ENCODE results near the gene RPL36AL.
"Not testable (repeated sequence)": the region's sequence is repeated elsewhere in the genome, so short reads cannot be mapped to it uniquely, and the experiment has no call there.

The RPL36AL gene

DNA sequence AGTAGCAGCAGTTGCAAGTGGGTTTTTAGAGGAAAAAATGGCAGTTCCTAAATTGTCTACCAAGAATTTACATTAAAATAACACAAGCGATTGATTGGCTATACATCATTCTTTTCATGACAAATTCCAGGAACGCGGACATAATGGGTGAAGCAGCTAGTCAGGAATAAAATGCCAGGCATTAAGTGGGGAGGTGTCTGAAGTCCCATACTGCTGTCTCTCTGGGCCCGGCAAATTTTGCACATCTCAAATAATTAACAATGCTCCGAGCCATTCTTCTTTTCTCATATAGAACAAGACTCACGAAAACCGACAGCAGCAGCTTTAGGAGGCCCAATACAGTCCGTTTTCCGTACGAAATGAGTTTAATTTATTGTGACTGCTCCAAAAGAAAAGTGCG, 696 bp downstream of the RPL36AL start:
- no peak for DNase-seq (ENCODE audit: low spot score)
- FAIRE-seq, result no peak

DNA sequence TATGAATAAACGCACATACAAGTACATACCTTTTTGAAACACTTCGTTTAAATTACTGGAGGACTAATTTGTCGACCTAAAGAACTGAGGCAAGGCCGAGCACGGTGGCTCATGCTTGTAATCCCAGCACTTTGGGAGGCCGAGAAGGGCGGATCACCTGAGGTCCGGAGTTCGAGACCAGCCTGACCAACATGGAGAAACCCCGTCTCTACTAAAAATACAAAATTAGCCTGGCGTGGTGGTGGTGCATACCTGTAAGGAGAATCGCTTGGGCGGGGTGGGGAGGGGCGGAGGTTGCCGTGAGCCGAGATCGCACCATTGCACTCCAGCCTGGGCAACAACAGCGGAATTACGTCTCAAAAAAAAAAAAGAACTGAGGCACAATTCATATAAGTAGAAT, 1.2 kb downstream of the RPL36AL start:
- not testable (repeated sequence) for DNase-seq (ENCODE audit: low spot score); FAIRE-seq

DNA sequence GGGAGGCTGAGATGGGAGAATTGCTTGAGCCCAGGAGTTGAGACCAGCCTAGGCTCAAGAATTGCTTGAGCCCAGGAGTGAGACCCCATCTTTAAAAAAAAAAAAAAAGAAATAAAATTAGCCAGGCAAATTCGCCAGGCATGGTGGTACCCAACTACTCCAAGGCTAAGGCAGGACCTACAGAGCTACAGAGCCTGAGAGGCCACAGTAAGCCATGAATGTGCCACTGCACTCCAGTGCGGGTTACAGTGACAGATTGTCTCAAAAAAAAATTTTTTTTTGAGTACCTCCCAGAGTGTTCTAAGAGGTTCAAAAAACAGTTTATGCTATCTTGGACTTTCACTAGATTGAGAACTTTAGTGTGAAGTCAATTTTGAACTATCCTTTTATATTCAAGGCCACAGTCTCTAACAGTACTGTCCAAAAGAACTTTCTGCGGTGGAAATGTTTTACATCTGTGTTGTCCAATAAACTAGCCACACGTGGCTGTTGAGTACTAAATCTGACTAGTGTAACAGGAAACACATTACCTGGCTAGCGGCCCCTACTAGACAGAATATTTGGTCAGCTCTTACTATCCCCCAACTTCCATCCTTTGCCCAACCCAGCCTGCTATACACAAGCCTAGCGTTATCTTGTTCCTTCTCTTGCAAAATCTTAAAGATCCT, 2.4 kb downstream of the RPL36AL start:
- FAIRE-seq, result no peak
- DNase-seq (ENCODE audit: low spot score), result no peak

DNA sequence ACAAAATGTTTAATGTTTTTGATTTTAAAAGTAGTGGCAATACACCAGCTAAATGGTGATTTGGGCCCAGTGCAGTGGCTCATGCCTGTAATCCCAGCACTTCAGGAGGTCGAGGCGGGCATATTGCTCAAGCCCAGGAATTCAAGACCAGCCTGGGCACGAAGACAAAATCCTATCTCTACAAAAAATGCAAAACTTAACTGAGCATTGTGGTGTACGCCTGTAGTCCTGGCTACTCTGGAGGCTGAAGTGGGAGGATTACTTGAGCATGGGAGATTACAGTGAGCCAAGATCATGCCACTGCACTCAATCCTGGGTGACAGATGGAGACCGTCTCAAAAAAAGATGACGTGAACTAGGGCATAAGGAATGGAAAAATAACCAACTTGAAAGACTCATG, 4.7 kb downstream of the RPL36AL start:
- no peak for DNase-seq (ENCODE audit: low spot score)
- FAIRE-seq, result no peak

DNA sequence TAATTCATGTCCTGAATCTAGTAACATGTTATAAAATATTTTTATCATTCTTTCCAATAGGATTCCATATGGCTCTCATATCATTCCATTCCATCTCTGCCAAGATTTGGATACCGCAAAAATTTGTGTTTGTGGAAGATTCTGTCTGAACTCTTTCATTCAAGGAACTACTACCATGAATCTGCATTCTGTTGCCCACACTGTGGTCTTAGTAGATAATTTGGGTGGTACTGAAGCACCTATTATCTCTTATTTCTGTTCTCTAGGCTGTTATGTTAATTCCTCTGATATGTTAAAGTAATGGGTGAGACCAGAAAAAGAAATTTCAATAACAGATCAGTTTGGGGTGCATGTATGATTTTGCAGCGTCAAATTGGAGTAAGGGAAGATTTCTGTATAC, 6.2 kb downstream of the RPL36AL start:
- DNase-seq (ENCODE audit: low spot score), result no peak
- FAIRE-seq, result no peak

DNA sequence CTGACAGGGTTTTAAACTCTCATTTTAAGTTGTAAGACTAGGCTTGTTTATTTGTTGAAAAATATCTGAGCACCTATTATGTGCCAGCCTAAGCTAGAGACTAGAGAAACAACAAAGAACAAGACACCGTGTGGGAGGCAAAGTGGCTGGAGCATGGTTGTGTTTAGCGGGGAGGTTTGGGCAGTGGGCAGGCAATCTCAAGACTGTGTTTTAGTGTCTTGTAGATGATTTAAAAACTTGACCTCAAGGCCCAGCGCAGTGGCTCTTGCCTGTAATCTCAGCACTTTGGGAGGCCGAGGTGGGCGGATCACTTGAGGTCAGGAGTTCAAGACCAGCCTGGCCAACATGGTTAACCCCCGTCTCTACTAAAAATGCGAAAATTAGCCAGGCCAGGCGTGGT, 7.8 kb downstream of the RPL36AL start:
- DNase-seq (ENCODE audit: low spot score), result no peak
- no peak for FAIRE-seq

DNA sequence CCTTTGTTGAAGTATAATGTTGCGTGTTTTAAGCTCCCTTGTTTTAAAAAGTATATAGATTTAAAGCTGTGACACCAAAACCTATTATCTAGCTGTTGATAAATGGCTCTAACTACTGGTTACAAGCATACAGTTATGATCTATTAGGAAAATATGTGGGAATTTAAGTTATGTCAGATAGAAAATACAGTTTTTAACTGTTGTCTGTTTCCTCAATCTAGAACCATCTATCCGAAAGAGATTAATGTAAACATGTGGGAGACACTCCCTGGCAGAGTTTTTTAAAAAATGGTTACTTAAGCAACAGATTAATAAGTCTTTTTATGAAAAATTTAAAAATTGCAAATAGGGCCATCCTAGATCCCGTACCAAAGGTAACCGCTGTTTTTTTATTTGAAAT, 8.2 kb downstream of the RPL36AL start:
- DNase-seq (ENCODE audit: low spot score) (no peak), FAIRE-seq (no peak)

DNA sequence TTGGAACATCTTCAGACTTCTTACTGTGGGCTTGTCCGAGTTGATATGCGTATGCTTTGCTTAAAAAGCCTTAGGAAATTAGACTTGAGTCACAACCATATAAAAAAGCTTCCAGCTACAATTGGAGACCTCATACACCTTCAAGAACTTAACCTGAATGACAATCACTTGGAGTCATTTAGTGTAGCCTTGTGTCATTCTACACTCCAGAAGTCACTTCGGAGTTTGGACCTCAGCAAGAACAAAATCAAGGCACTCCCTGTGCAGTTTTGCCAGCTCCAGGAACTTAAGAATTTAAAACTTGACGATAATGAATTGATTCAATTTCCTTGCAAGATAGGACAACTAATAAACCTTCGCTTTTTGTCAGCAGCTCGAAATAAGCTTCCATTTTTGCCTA, 12.8 kb downstream of the RPL36AL start:
- DNase-seq (ENCODE audit: low spot score), result no peak
- FAIRE-seq, result no peak

DNA sequence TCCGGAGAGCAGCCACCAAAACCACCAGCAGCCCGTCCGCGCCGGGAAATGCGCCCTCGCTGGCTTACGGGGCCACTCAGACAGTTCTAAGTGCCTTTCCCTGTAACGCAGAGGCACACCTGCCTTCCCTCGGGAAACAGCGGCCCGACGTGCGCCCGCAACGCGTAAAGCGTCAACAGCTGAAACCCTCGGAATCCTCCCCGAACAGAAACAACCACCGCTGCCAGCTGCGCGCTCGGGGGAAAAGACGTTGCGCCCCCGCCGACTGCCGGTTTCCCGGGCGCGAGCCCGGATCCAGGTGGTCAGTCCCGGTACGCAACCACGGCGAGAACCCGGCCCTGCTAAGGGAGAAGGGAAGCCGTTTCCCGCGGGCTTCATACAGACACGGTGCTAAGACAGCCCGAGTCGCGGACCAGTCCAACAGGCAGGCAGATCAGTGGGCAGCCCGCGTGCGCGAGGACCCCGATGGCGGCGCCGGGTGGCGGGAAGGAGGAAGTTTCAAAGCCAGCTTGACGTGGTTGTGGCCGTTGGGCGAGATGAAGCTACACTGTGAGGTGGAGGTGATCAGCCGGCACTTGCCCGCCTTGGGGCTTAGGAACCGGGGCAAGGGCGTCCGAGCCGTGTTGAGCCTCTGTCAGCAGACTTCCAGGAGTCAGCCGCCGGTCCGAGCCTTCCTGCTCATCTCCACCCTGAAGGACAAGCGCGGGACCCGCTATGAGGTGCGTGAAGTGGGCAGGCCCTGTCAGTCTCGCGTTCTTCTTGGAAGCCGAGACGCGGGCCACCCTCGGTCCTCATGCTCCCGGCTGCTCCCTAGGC, 21.7 kb downstream of the RPL36AL start, which contains the start of gene LRR1:
LRR1 (plus strand) TSS at position 456 of the 816 bp plus-strand sequence; CDS start at position 537, 81 bp downstream.
- FAIRE-seq, result peak; percentile 87
- peak; percentile 93 for DNase-seq (ENCODE audit: low spot score)

DNA sequence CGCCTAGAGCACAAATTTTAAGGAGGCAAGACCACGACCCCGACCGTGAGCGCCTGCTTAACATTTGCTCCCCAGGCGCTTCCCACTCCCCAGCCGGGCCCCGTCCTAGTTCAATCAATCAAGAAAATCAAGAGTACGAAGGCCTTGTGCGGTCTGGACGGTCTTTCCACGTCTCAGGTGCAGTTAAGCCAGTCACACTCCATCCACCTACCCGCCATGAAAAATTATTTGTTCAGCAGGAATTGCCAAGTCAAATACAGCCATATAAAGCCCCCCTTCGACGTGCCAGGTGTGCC, 22.3 kb downstream of the RPL36AL start:
- no peak for DNase-seq (ENCODE audit: low spot score)
- FAIRE-seq, result no peak

DNA sequence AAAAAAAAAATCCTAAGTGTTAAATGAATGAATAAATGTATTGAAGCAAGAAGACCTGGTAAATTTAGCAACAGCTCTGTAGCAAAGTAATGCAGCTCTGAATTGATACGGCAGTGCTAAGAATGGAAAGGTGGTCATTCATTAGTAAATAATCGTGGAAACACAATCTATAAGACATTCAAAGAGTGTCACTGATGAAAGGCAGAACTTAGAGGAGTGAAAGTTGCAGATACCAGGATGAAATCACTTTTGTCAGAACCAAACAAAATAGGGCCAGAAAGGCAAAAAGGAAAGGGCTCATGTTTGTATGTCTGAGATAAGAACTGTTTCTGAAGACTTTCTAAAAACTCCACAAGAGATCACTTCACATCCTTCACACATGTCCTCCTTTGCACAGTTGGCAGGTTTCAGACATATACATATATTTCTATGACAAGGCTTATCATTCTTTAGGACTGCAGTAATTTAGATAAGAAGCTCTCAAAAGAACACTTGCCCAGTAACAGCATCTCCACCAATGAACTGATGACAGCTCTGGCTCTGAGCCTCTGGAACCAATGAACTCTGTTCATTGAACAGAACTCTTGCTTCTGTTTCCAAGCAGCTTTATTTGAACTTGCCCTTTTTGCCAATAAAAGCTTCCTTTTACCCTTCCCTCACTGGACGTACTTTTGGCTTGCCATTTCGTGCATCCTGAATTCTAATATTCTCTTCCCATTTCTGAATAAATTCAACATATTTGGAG, 25.9 kb downstream of the RPL36AL start:
- FAIRE-seq (no peak), DNase-seq (ENCODE audit: low spot score) (no peak)

DNA sequence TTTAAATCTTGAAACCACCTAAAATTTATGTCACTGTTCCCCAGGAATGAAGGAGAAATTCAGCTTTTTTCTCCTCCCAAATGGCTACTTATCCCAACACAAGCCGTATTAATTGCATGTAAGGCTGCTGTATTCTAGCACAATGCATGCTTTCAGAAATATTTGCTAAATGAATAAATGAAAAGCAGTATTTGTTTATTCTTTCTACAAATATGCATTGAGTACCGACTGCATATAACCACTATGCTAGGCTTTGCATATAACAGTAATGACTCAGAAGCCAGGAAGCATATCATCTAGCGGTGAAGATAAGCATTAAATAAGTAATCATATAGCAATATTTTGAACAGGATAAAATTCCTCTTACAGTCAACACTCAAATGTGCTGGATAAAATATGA, 27.4 kb downstream of the RPL36AL start:
- FAIRE-seq (no peak), DNase-seq (ENCODE audit: low spot score) (no peak)

DNA sequence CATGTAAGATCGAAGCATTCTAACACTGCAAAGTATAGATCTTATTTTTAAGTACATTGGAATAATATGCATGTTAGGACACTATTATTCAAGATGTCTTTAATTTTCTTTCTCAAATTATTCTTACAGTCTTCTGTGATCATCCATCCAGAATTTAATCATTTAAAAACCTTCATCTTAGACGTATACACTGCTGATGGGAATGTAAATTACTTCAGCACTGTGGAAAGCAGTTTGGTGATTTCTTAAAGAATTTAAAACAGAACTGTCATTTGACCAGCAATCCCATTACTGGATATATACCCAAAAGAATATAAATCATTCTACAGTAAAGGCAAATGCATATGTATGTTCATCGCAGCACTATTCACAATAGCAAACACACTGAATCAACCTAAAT, 31.0 kb downstream of the RPL36AL start:
- FAIRE-seq (no peak), DNase-seq (ENCODE audit: low spot score) (no peak)

DNA sequence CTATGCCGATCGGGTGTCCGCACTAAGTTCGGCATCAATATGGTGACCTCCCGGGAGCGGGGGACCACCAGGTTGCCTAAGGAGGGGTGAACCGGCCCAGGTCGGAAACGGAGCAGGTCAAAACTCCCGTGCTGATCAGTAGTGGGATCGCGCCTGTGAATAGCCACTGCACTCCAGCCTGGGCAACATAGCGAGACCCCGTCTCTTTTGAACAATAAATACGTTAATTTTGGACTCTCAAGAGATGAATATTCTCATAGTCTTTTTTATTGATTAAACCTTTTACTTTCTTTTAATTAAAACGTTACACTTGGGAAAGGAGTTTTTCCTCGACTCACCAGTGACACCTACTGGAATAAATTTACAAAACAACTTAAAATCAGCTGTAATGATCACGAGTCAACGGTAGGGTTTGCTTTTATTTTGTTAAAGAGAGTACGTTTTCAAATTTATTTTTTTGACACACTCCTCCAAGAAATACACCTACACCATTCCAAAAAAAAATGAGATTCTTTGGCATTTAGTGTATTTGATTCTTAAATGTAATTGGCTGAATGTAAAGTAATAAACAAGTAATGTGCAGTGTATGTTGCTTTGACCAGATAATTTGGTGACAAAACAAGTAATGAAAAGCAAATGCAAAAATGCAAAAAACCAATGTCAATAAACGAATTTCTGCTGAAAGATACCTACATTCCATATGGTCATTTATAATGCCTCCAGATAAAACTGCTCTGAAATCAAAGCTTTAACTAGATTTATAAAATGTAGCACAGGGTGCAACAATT, 33.6 kb downstream of the RPL36AL start:
- peak; percentile 70 for DNase-seq (ENCODE audit: low spot score)
- no peak for FAIRE-seq

DNA sequence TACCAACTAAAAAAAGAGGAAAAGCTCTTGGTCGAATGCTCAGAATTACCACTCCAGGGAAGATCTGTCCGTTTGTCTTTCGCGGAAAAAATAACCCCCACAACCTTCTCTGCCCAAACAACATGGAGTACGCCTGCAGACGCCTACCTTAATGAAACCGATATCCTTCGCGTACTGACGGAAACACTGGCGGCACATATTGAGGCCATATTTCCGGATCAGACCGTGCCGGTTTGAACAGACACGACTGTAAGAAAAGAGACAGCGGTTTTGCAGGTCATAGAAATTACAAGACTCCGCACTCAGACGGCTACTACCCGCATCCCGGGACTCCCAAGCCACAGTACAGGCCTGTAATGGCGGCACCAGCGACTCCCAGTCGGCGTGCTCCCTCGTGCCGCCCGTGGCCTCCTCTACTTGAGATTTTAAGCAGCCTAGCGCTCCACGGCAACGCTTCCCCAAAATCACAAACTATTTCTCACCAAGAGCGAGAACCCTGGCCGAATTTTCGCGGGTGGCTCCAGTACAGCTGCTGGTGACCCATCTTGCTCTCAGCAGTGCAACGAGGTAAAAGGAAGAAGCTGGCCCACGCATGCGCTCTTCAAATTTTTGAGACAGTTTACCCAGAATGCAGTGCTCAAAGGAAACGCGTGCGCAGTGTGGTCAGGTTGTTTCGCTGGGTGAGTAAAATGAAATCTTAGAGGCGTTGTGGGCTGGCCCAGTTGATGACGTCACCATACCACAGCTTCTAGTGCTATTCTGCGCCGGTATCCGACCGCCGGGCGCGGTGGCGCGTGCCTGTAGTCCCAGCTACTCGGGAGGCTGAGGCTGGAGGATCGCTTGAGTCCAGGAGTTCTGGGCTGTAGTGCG, 34.4 kb downstream of the RPL36AL start, which contains the start of gene RPS29:
RPS29 (minus strand) TSS at position 578 of the 870 bp plus-strand sequence; CDS start at position 544, 34 bp downstream.
- DNase-seq (ENCODE audit: low spot score) (peak; percentile 100), FAIRE-seq (peak; percentile 96)

DNA sequence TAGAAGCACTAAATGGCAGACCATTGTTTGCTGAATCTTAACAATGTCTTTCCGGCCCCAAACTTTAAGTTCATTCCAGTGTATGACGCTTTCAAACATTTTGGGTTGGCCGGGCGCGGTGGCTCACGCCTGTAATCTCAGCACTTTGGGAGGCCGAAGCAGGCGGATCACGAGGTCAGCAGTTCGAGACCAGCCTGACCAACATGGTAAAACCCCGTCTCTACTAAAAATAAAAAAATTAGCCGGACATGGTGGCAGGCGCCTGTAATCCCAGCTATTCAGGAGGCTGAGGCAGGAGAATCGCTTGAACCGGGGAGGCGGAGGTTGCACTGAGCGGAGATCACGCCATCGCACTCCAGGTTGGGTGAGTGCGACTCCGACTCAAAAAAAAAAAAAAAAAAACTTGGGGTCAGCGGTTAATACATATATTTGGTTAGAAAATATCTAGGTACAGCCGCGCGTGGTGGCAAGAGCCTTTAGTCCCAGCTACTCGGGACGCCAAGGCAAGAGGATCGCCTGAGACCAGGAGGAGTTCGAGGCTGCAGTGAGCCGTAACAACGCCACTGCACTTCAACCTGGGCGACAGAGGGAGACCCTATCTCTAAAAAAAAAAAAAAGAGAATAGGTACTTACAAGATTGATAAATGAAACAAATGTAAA, 35.3 kb downstream of the RPL36AL start:
- not testable (repeated sequence) for DNase-seq (ENCODE audit: low spot score); FAIRE-seq

DNA sequence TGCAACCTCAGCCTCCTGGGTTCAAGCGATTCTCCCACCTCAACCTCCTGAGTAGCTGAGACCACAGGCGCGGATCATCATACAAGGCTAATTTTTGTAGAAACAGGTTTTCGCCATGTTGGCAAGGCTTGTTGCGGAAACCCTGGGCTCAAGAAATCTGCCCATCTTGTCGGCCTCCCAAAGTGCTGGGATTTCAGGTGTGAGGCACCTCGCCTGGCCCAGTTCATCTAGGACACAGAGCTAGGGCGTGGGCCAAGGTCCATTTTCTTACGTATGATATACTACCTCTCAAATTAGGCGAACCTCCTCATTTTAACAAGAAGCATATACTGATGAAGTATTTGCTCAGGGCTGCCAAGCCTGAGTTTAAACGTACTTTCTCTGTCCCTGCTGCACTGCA, 36.4 kb downstream of the RPL36AL start:
- no peak for FAIRE-seq

DNA sequence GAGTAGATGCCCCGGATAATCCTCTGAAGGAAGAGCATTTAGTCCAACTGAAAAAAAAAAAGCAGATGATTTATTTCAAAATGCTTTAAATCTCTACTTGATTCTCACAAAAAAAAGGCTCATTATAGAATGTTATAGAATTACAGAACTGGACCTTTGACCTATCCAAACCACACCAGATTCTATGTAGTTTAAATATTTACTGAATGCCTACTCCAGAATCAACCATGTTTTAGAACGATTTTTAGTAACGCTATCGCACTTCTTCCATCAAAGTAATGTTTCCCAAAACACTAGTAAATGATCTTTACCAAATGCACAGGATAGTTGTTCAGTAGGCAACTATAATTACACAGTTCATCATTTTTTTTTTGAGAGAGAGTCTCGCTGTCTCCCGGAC, 36.8 kb downstream of the RPL36AL start:
- DNase-seq (ENCODE audit: low spot score) (no peak), FAIRE-seq (no peak)

More for the DNA sequence above, 36.4 kb downstream of the RPL36AL start:
- no peak for DNase-seq (ENCODE audit: low spot score)

DNA sequence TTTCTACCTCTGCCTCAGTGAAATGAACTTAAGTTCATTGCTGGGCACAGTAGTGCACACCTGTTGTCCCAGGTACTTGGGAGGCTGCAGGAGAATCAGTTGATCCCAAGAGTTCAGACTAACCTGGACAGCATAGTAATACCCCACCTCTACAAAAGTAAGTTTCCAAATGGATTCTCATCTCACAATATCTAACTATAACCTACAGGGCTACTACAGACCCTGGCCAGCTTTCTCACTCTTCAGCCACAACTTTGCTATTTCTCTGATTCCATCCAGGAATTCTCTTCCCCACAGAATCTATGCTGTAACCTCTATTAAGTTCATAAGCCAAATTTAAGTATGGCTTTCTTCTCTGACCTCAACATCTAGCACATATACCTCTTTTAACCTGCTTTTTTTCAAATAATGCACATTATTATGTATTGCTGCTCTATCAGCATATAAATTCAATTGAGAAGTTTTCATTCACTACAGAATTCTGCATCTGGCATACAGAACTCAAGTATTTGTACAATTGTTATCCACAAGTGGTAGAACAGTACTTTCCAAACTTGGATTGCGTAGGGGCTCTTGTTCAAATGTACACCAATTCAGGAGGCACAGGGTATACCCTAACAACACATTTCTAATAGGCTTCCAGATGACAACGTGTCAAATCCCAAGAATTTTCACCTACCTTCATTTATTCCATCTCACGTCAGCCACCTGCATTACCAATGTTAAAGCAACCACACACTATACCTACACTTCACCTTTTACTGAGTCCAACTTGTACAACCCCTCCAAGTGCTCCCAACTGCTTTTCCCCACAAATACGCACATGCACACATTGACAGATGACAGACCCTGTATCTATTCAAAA, 38.1 kb downstream of the RPL36AL start:
- no peak for FAIRE-seq
- no peak for DNase-seq (ENCODE audit: low spot score)
